Measurements from ENCODE around the gene ARHGAP9.
"Not testable (repeated sequence)": the region's sequence is repeated elsewhere in the genome, so short reads cannot be mapped to it uniquely, and the experiment has no call there.

The ARHGAP9 gene

DNA sequence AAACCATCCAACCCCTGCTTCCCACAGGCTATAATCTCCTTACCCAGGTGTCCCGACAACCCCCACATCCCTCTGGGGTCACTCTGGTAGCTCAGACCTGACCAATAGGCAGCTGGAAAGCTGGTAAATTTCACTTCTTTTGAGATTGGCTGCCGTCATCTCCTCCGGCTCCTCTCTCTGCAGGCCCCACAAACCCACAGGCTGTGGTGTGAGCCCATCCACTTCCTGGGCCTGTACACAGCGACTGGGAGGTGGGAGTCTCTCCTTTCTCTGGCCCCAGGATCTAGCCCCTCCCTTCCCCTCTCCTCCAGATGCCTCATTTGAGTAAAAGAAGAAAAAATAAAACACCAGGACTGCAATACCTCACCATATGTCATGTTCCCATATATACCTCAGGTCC lies 44.4 kb downstream of the ARHGAP9 start:
- no peak for DNase-seq (ENCODE audit: low read depth in 2 of 2)

DNA sequence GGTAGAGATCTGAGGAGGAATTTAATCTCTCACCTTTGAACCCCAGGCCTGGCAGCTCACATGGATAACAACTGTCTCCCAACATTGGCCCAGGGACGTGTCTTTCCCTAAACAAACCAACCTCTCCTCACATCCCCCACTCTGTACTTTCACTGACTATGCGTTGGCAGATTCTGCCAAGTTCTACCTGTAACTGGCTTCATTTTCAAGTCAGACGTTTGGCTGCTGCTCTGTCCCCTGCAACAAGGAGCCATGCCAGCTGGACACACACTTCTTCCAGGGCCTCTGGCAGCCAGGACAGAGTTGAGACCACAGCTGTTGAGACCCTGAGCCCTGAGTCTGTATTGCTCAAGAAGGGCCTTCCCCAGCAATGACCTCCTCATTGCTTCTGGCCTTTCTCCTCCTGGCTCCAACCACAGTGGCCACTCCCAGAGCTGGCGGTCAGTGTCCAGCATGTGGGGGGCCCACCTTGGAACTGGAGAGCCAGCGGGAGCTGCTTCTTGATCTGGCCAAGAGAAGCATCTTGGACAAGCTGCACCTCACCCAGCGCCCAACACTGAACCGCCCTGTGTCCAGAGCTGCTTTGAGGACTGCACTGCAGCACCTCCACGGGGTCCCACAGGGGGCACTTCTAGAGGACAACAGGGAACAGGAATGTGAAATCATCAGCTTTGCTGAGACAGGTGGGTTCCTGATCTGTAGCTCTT lies 45.0 kb downstream of the ARHGAP9 start, which contains the start of gene INHBC:
INHBC (plus strand) TSS at position 268 of the 707 bp plus-strand sequence; CDS start at position 371, 103 bp downstream.
- no peak for DNase-seq (ENCODE audit: low read depth in 2 of 2)

DNA sequence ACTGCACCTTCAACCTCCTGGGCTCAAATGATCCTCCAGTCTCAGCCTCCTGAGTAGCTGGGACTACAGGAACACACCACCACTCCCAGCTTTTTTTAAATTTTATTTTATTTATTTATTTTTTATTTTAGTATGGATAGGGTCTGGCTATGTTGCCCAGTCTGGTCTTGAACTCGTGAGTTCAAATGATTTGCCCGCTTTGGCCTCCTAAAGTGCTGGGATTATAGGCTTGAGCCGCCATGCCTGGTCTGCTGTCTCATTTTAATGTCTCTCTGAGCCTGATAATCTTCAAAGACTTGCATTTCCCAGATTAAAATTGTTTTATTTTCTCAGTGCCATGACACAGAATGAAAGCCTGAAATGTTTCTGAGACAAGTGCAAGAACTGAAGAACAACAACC lies 46.3 kb downstream of the ARHGAP9 start:
- no peak for DNase-seq (ENCODE audit: low read depth in 2 of 2)

DNA sequence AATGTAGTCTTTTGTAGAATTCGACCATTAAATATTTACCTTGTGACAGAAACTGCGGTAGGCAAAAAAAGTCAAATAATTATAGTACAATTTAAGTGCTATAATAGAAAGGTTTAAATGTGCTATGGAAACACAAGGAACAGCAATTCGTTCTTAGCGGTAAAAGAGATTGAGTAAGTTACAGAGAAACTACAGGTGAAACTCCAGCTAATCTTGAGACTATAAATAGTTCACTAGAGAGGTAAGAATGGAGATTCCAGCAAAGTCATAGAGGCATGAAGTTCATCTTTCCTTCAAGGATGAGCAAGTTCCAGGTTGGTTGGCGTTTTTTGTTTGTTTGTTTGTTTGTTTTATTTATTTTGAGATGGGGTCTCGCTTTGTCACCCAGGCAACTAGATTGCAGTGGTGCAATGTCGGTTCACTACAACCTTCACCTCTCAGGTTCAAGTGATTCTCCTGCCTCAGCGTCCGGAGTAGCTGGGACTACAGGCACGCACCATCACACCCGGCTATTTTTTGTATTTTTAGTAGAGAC lies 47.9 kb downstream of the ARHGAP9 start:
- DNase-seq (ENCODE audit: low read depth in 2 of 2) = no peak

DNA sequence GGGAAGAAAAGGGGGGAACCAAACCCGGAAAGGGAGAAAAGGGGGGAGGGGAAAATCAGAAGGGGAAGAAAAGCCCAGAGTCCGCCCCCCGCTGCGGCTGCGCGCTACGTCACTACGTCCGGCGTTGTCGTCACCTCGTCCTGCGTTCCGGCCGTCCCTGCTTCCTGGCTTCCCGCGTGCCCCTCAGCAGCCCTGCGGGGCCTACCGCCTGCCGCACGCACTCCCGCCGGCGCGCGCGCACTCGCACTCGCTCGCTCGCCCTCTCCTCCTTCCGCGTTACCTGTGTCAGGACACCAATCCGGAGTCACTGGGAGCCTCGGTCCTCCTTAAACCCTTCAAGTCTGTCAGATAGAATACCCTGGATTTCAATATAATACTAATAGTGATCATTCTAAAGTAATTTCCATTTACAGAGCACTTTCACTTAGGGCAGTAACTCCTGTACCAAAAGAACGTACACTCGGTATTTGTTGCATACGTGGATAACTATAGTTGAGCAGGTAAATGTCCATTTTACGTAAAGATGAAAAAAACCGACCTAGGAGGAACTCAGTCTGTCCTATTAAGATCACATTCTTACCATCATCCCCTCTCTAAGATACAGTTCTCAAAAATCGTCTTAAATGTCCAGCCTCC lies 48.6 kb downstream of the ARHGAP9 start, which contains the start of gene R3HDM2:
R3HDM2 (minus strand) TSS at position 113 of the 636 bp plus-strand sequence. CDS start 120,615 bp downstream, outside the sequence.
- peak; percentile 92 to 94 for DNase-seq (ENCODE audit: low read depth in 2 of 2)

DNA sequence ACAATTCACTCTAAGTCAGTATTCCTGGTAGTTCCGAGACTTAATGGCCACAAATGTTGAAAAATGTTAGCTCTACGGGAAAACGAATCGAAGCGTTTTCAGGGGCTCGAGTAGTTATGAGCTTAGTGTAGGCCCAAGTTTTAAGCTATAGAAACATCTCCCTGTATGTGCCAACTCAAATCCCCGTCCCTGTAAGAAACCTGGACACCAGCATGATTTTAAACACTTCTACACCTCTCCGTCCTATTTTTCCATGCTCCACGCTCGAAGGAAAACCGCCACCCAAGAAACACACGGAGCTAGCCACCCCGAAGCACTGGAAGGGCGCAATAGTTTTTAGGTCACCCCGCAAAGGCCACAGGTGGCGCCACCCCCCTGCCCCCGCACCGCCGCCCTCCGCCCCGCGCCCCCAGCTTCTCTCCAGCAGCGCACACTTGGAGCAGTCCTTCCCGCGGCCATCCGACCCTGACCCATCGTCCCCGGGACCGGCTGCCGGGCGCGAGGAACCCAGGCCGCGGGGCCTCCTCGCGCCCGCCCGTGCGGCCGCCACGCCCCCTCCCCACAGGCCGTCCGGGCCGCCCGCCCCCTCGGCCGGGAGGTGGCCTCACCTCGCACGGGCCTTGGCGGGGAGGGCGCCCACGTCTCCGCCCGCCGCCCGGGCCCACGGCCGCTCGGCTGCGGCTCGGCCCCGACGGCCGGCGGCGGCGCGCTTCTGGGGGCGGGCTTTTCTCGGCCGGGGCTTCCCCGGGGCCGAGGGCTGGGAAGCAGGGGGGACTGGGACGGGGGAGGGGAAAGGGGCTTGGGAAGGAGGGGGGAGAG lies 49.3 kb downstream of the ARHGAP9 start:
- DNase-seq (ENCODE audit: low read depth in 2 of 2) = peak in 1 of 2 donors; percentile 22

DNA sequence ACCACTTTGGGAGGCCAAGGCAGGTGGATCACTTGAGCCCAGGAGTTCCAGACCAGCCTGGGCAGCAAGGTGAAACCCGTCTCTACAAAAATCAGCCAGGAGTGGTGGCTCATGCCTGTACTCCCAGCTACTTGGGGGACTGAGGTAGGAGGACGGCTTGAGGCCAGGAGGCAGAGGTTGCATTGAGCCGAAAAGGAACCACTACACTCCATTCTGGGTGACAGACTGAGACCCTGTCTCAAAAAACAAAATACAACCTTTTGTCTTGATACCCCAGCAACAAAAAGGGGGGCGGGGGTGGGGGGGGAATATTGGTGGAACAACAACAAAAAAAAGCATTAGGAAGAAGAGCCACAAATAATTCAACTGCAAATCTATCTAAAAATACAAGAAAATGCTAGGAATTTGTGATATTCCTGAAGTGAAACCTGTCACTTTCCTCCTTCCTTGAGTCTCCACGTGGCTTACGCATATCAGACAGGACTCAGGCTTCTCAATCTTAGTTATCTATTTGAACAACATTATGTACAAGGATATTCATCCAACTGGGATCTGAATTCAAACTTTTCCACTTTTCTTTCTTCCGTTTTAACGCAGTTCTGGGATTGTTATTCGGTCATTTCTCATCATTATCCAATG lies 50.1 kb downstream of the ARHGAP9 start:
- no peak for DNase-seq (ENCODE audit: low read depth in 2 of 2)

DNA sequence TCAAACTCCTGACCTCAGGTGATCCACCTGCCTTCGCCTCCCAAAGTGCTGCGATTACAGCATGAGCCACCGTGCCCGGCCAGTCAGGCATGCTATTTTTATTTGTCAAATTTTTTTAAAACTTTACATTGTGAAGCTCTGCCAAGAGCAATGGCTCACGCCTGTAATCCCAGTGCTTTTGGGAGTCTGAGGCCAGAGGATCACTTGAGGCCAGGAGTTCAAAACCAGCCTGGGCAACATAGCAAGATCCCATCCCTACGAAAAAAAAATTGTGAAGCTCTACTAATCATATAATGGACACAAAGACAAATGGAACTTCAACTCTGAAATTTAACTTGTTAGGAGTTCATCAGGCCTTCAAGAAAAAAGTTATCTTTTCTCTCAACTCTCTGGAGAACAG lies 50.7 kb downstream of the ARHGAP9 start:
- no peak for DNase-seq (ENCODE audit: low read depth in 2 of 2)

DNA sequence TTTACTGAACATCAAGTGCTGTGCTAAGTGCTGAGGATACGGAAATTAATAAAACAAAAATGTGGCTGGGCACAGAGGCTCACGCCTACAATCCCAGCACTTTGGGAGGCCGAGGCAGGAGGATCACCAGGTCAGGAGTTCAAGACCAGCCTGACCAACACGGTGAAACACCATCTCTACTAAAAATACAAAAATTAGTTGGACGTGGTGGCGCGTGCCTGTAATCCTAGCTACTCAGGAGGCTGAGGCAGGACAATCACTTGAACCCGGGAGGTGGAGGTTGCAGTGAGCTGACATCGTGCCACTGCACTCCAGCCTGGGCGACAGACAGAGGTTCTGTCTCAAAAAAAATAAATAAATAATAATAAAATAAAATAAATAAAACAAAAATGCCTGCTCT lies 52.7 kb downstream of the ARHGAP9 start:
- DNase-seq (ENCODE audit: low read depth in 2 of 2) = not testable (repeated sequence)

All from stimulated activated CD8-positive, alpha-beta memory T cell treated with anti-CD3 and anti-CD28 coated beads, Interleukin-15, amount 100 ng/mL, for 4 hours (primary cell).